PC-3 (cell line): ENCODE measurements around the gene YIF1A. TPM values are rescaled to one million over a fixed set of nuclear protein-coding genes. Genes with fewer than 3 reads are reported as not detected.

ENCODE experiments used
- ATAC-seq: fragments of 200-7000 bp; cut with Tn5 transposase; 2 replicates; pipeline ENCODE4 v1.9.1; 2020; ENCODE audit warnings: mild to moderate bottlenecking, moderate library complexity
- Bru-seq: library from RNA; stranded (reverse); fragments of 400-500 nt; gene quantifications from one replicate; lab custom pipeline; 2021; lab: Mats Ljungman, UMichigan
- BruChase-seq, 2 experiments: library from RNA; stranded (reverse); fragments of 400-500 nt; gene quantifications; one replicate each; lab custom pipeline; 2021; lab: Mats Ljungman, UMichigan
- BruUV-seq: library from RNA; stranded (reverse); fragments of 400-500 nt; replicated peaks from 2 replicates; lab custom pipeline; 2021; lab: Mats Ljungman, UMichigan
- CTCF ChIA-PET: fragments of 300-600 bp; sonication (Branson Sonifier 250); formaldehyde crosslinking; loops from one replicate; lab custom pipeline; 2022; ENCODE audit warnings: antibody characterized with exemption; lab: Charles Lee
- POLR2A ChIA-PET: fragments of 300-600 bp; sonication (Branson Sonifier 250); formaldehyde crosslinking; loops from one replicate; lab custom pipeline; 2022; ENCODE audit warnings: antibody characterized with exemption; ENCODE audit not compliant: unreplicated experiment; lab: Charles Lee
- DNase-seq: peaks from one replicate; pipeline ENCODE4 v3.0.0-alpha.2; 2015
- H2AFZ ChIP-seq: fragments of 300-600 bp; sonication (generic); 2 replicates; pipeline ENCODE4 v1.6.0; 2016; ENCODE audit warnings: antibody characterized with exemption, low read length
- H3F3A ChIP-seq: fragments of 300-600 bp; sonication (generic); one replicate; pipeline ENCODE4 v1.6.0; 2017; ENCODE audit warnings: antibody characterized with exemption, low read length, control low read depth, mild to moderate bottlenecking; ENCODE audit not compliant: unreplicated experiment
- H3K27ac ChIP-seq: fragments of 300-600 bp; sonication (generic); 2 replicates; pipeline ENCODE4 v1.5.1; 2016; ENCODE audit warnings: mild to moderate bottlenecking, low read length
- H3K27me3 ChIP-seq: fragments of 300-600 bp; sonication (generic); 2 replicates; pipeline ENCODE4 v1.6.1; 2016; ENCODE audit warnings: low read length, mixed read lengths
- H3K36me3 ChIP-seq: fragments of 300-600 bp; sonication (generic); 2 replicates; pipeline ENCODE4 v1.6.1; 2016; ENCODE audit warnings: low read depth, mixed run types, low read length, mixed read lengths
- H3K4me1 ChIP-seq: fragments of 300-600 bp; sonication (generic); 2 replicates; pipeline ENCODE4 v1.5.1; 2016; ENCODE audit warnings: low read length; ENCODE audit not compliant: insufficient read depth
- H3K4me2 ChIP-seq: fragments of 300-600 bp; sonication (generic); 2 replicates; pipeline ENCODE4 v1.6.0; 2016; ENCODE audit warnings: low read length
- H3K4me3 ChIP-seq: fragments of 300-600 bp; sonication (generic); 2 replicates; pipeline ENCODE4 v1.5.1; 2016; ENCODE audit warnings: mild to moderate bottlenecking, low read length, mixed read lengths
- H3K79me2 ChIP-seq: fragments of 300-600 bp; sonication (generic); 2 replicates; pipeline ENCODE4 v1.6.1; 2017; ENCODE audit warnings: low read length, mixed read lengths
- H3K9ac ChIP-seq: fragments of 300-600 bp; sonication (generic); 2 replicates; pipeline ENCODE4 v1.6.0; 2016; ENCODE audit warnings: mild to moderate bottlenecking, low read length
- H3K9me2 ChIP-seq: fragments of 300-600 bp; sonication (generic); replicated peaks from 2 replicates; pipeline ENCODE4 v1.6.1; 2016; ENCODE audit warnings: mixed run types, low read length, mixed read lengths
- H3K9me3 ChIP-seq: fragments of 300-600 bp; sonication (generic); 2 replicates; pipeline ENCODE4 v1.6.1; 2016; ENCODE audit warnings: low read length, mixed read lengths
- H4K20me1 ChIP-seq: fragments of 300-600 bp; sonication (generic); 2 replicates; pipeline ENCODE4 v1.6.1; 2016; ENCODE audit warnings: low read length, mixed read lengths
- EZH2 ChIP-seq: fragments of 300-600 bp; sonication (generic); IDR thresholded peaks from one replicate; pipeline ENCODE4 v1.6.1; 2017; ENCODE audit warnings: antibody characterized with exemption, mild to moderate bottlenecking, low read length; ENCODE audit not compliant: unreplicated experiment
- EZH2phosphoT487 ChIP-seq: fragments of 300-600 bp; sonication (generic); IDR thresholded peaks from 2 replicates; pipeline ENCODE4 v1.6.1; 2018; ENCODE audit warnings: mild to moderate bottlenecking, antibody characterized with exemption, low read length, borderline replicate concordance
- intact Hi-C: fragments of 100-400 bp; cut with micrococcal nuclease; formaldehyde crosslinking; loops from 2 replicates; pipeline ENCODE4 v1.9.0; 2023
- long read RNA-seq: library from polyadenylated mRNA; unstranded; transcript quantifications from one replicate; pipeline ENCODE4 v2.0.0, GENCODE V29; 2021; ENCODE audit not compliant: unreplicated experiment
- total RNA-seq: library from RNA; depleted of rRNA; stranded (reverse); fragments of >200 nt; gene quantifications from 2 replicates; pipeline ENCODE4 v1.2.3, GENCODE V29; 2014; rRNA removed
- TF ChIP-seq, protein P1 (sequence below): fragments of 300-600 bp; sonication (generic); conservative IDR thresholded peaks from 2 replicates; pipeline ENCODE4 v1.5.1; 2017; ENCODE audit warnings: antibody characterized with exemption, low read depth, mild to moderate bottlenecking, low read length

YIF1A gene, protein sequence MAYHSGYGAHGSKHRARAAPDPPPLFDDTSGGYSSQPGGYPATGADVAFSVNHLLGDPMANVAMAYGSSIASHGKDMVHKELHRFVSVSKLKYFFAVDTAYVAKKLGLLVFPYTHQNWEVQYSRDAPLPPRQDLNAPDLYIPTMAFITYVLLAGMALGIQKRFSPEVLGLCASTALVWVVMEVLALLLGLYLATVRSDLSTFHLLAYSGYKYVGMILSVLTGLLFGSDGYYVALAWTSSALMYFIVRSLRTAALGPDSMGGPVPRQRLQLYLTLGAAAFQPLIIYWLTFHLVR
- total RNA-seq (196 and 236 TPM in 2 replicates), Bru-seq, nascent RNA (percentile 84 among the genes with signal in this experiment), BruChase-seq, experiment 1, labeled RNA remaining after a 6-hour chase (percentile 85 among the genes with signal in this experiment), BruChase-seq, experiment 2, labeled RNA remaining after a 2-hour chase (percentile 84 among the genes with signal in this experiment)
- long read RNA-seq, transcript YIF1A-210 (2 exons, 667 nt), result minor isoform, 14 of 506 reads
- long read RNA-seq, transcript YIF1A-201 (7 exons, 943 nt), result minor isoform, 91 of 506 reads
- long read RNA-seq, transcript YIF1A-203 (8 exons, 1,124 nt), result major isoform, 303 of 506 reads
- long read RNA-seq, partial matches to known transcripts, result 51 of 506 reads
- long read RNA-seq, other reads (novel, unspliced or antisense), result 41 of 506 reads

DNA sequence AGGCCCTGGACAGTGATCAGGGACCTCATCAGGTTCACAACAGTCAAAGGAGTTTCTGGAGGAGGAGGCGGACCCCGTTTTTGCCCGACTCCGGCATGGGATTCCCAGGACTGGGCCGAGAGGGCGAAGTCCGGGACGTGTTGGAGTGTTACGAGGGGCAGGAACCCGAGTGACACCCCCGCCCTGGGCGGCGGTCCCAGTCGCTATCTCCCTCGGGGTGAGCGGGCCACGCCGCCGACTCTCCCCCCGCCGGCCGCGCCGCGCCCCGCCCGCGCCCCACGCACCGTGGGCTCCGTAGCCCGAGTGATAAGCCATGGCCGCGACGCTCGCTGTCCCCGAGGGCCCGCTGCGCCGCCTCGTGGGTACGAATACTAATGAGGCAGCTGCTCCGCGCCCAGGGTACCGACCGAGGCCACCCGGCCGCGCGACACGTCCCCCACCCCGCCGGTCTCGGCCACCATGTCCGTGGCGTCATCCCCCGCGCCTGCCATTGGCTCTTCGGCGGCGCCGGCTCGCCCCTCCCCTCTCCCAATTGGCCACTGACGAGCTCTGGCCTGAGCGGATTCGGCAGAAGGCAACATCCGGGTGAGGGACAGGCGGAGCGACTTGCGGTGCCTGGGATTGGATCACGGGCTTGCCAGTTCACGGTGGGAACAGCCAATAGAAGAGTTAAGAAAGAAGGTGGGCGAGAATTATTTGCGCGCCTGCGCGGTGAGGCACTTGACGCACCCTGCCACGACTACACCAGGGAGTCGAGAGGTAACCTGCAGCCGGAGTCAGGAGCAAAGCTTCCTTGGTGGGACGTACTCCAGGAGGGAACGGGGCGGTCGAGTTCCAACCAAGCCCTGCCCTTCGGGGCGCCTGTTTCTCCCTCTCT, at the start of gene YIF1A:
YIF1A (minus strand) TSS at position 473 of the 877 bp plus-strand sequence; CDS start at position 315, 158 bp downstream.
- H3K4me2 ChIP-seq, result peak within 1 kb of the TSS; percentile 97
- H3K4me3 ChIP-seq, result peak within 1 kb of the TSS; percentile 90
- peaks cover 12% of the 10 kb centered on the region for H3K27me3 ChIP-seq
- H3K36me3 ChIP-seq, result no peaks in the 10 kb centered on the region
- H3K4me1 ChIP-seq, result peaks cover 18% of the 10 kb centered on the region
- ChIA-PET CTCF (interaction anchor here (0.6 to 1.4 kb wide), 4 partner anchors 24 to 1344 kb away, joined by 3 to 6 read pairs (median 4); partner anchors contain the start of gene RIN1), POLR2A (interaction anchor here (0.5 to 1.6 kb wide), 10 partner anchors 7 to 223 kb away, joined by 3 to 11 read pairs (median 4); partner anchors contain the start of genes DPP3 and RIN1)
- no peak for TF ChIP-seq EZH2
- no peak for TF ChIP-seq EZH2phosphoT487
- TF ChIP-seq, protein P1, sequence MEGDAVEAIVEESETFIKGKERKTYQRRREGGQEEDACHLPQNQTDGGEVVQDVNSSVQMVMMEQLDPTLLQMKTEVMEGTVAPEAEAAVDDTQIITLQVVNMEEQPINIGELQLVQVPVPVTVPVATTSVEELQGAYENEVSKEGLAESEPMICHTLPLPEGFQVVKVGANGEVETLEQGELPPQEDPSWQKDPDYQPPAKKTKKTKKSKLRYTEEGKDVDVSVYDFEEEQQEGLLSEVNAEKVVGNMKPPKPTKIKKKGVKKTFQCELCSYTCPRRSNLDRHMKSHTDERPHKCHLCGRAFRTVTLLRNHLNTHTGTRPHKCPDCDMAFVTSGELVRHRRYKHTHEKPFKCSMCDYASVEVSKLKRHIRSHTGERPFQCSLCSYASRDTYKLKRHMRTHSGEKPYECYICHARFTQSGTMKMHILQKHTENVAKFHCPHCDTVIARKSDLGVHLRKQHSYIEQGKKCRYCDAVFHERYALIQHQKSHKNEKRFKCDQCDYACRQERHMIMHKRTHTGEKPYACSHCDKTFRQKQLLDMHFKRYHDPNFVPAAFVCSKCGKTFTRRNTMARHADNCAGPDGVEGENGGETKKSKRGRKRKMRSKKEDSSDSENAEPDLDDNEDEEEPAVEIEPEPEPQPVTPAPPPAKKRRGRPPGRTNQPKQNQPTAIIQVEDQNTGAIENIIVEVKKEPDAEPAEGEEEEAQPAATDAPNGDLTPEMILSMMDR, result no peak
- H3K27ac ChIP-seq, result peak within 1 kb of the TSS; percentile 70
- H3K9me3 ChIP-seq, result no peaks in the 10 kb centered on the region
- H2AFZ ChIP-seq, result peak within 1 kb of the TSS; percentile 78
- no peaks in the 10 kb centered on the region for H4K20me1 ChIP-seq
- H3F3A ChIP-seq, result no peaks in the 10 kb centered on the region
- H3K9me2 ChIP-seq, result no peaks in the 10 kb centered on the region
- H3K79me2 ChIP-seq, result peaks cover 23% of the 10 kb centered on the region
- DNase-seq (peak; percentile 100), ATAC-seq (peak; percentile 97)
- intact Hi-C loops, result no loop called here
- BruUV-seq, result no TSS peak
- H3K9ac ChIP-seq, result peak within 1 kb of the TSS; percentile 94

DNA sequence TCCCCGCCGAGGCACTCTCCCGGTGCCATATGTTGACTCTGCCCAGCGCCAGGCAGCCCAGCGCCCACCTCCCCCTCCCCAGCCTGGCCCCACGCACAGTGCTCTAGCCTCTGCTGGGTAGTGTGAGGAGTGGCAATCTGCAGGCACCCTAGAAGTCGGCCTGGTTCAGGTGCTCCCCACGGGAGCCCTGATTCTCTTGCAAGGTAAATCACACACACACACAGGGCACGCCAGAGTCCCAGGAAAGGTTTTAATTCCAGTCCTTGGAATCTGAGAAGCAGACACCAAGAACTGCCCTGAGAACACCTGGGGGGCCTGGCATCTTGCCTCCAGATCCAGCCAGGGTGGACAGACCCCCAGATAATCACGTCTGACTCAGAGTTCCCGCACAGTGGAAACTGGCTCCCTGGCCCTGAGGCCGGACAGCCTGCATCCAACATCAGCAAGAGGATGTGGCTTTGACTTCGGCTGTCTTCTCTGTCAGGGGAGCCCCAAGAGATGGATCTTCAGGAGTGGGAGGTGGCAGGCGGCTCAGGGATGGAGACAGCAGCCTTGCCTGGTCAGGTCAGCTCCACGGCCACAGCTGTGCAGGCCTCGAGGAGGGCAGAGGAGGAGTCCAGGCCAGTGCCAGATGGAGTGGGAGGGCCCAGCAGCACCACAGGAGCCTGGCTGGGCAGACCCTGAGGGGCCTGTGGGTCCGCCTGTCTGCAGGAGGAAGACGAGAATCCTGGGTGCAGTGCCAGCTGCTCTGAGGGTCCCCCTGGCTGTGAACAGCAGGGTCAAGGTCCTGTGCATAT, 48.4 kb upstream of the YIF1A start:
- Histone ChIP-seq H3F3A (peaks cover 7% of the 10 kb centered on the region), H3K4me3 (no peak overlapping the region), H3K27ac (peak overlapping the region; percentile 96), H2AFZ (no peak overlapping the region), H3K9me2 (no peaks in the 10 kb centered on the region), H3K4me1 (peaks cover 31% of the 10 kb centered on the region), H4K20me1 (no peaks in the 10 kb centered on the region), H3K27me3 (no peaks in the 10 kb centered on the region), H3K4me2 (peak overlapping the region; percentile 96), H3K36me3 (peaks cover 27% of the 10 kb centered on the region; the same call in 1 of the 2 replicates), H3K9ac (peak overlapping the region; percentile 44), H3K79me2 (peaks cover 17% of the 10 kb centered on the region), H3K9me3 (no peaks in the 10 kb centered on the region)
- no peak for TF ChIP-seq EZH2
- POLR2A ChIA-PET, result interaction anchor here (1.2 kb wide), 1 partner anchor 48 kb away, joined by 11 read pairs; the partner anchor contains the start of gene YIF1A
- CTCF ChIA-PET, result interaction anchor here (2.6 kb wide), 1 partner anchor 25 kb away, joined by 21 read pairs; no protein-coding TSS in a partner anchor
- BruUV-seq, result no TSS peak
- intact Hi-C loops, result no loop called here
- DNase-seq, result no peak
- no peak for ATAC-seq
